ENCODE data around the gene APLP2. TPM values are rescaled to one million over a fixed set of nuclear protein-coding genes. Genes with fewer than 3 reads are reported as not detected.

The APLP2 gene
- total RNA-seq, 4 donors from 2014 or later: 125 to 226 (median 158) TPM

DNA sequence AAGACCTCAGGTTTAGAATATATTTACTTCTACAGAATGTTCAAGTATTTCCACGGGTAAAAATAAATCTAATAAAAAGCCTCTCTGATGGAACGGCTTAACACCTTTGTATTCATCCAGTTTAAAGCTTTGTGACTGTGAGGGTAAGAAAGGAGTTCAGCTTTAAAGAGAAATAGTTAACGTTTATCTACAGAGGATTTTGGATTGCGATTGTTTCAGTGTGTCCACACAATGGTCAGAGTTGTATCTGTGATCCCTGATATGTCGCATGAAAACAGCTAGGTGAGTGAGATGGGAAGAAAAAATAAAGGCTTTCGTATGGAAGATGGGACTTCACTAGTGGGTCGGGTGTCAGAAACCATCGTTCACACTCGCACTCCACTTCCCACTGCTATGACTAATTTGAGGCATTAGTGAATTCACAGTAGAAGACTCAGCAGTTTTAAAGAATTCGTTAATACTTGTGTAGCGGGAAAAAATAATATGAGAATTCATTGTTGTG is 1.6 kb downstream of the APLP2 start:
- no peak for TF ChIP-seq POLR2A (IDR thresholded peaks at IDR 0.05)
- TF ChIP-seq, protein P1, sequence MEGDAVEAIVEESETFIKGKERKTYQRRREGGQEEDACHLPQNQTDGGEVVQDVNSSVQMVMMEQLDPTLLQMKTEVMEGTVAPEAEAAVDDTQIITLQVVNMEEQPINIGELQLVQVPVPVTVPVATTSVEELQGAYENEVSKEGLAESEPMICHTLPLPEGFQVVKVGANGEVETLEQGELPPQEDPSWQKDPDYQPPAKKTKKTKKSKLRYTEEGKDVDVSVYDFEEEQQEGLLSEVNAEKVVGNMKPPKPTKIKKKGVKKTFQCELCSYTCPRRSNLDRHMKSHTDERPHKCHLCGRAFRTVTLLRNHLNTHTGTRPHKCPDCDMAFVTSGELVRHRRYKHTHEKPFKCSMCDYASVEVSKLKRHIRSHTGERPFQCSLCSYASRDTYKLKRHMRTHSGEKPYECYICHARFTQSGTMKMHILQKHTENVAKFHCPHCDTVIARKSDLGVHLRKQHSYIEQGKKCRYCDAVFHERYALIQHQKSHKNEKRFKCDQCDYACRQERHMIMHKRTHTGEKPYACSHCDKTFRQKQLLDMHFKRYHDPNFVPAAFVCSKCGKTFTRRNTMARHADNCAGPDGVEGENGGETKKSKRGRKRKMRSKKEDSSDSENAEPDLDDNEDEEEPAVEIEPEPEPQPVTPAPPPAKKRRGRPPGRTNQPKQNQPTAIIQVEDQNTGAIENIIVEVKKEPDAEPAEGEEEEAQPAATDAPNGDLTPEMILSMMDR (IDR thresholded peaks at IDR 0.05): no peak

DNA sequence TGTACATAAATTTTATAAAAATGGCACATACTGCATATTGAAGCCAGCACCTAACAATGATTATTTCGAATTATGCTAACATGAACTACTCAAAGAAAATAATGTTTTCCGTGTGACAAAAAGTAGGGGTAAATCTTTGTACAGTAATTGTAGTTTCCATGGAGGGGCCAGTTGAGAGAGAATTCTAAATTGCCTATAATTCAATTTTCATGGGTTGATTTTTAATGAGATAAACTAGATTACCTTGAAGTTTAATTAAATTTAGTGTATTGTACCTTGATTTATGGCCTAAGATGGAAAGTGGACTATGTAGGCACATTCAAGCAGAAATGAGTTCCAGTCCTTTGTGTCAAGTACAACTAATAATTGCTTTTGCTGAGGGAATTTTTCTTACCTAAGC is 5.0 kb downstream of the APLP2 start:
- no peak overlapping the region for H3K4me3 ChIP-seq (ENCODE audit: low read depth, poor library complexity, severe bottlenecking)
- intact Hi-C loops (cut with DNase I; ENCODE audit: low total_unique reads): no loop called here
- 94 to 95% methylated on average over 2 of the region's 2 CpGs for WGBS, 2 donors
- no peak for TF ChIP-seq POLR2A (IDR thresholded peaks at IDR 0.05)
- TF ChIP-seq, protein P1 (IDR thresholded peaks at IDR 0.05): no peak
- no peak for DNase-seq (ENCODE audit: low spot score in 2 of 2)

More for the DNA sequence above, 1.6 kb downstream of the APLP2 start:
- 16 to 20% methylated on average over 11 of the region's 11 CpGs for WGBS, 2 donors
- intact Hi-C loops (cut with DNase I; ENCODE audit: low total_unique reads): no loop called here
- H3K4me3 ChIP-seq (ENCODE audit: low read depth, poor library complexity, severe bottlenecking): no peak overlapping the region
- no peak for DNase-seq (ENCODE audit: low spot score in 2 of 2)

DNA sequence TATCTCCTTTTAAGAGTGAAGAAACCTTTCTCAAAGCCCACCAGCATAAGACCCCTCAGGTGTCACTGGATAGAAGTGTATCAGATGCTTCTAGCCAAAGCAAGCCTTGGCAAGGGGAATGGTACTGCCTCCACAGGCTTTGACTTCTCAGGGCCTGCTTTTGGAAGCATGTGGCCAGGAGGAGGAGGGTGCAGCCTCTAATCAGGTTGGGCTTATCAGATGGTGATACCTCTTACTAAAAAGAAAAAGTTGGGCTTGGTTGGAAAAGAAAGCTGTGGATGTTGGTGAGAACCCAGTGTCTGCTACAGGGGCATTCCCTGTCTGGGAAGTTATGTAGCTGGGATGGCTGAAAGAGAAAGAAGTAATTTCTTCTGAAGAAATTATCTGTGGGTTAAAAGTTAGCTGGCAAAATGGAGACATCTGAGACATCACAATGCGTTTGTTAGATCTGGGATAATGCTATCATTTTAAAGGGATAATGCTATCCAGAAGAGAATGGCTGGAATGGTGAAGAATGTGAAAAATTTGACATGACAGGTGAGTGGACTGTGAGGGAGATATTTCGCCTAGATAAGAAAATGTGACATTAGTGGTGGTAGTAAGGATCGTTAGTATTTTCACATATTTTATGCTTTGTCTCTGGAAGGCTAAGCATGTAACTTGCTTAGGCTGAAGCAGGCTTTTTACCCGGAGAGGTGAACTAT is 7.2 kb downstream of the APLP2 start:
- intact Hi-C loops (cut with DNase I; ENCODE audit: low total_unique reads): no loop called here
- DNase-seq (ENCODE audit: low spot score in 2 of 2): no peak
- no peak for TF ChIP-seq POLR2A (IDR thresholded peaks at IDR 0.05)
- TF ChIP-seq, protein P1 (IDR thresholded peaks at IDR 0.05): no peak
- no peak overlapping the region for H3K4me3 ChIP-seq (ENCODE audit: low read depth, poor library complexity, severe bottlenecking)
- WGBS, 2 donors: 69 to 76% methylated on average over 4 of the region's 4 CpGs

DNA sequence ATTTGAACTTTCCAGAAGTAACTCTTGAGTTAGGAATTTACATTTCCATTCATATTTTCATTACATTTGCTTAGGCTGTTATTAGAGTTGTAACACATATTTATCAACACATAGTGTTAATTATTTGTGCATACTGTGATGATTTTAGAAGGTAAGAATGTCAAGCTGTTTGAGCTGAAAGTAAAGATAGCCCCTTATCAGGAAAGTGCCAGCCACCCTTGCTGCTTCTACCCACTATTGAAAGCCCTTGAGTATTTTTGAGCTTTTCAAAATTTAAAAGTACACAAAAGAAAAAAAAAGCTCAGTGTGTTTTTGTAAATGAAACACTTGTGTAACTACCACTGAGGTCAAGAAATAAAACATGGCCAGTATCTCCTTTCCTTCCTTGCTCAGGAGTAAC is 8.0 kb downstream of the APLP2 start:
- no peak overlapping the region for H3K4me3 ChIP-seq (ENCODE audit: low read depth, poor library complexity, severe bottlenecking)
- intact Hi-C loops (cut with DNase I; ENCODE audit: low total_unique reads): no loop called here
- no peak for DNase-seq (ENCODE audit: low spot score in 2 of 2)
- no peak for TF ChIP-seq POLR2A (IDR thresholded peaks at IDR 0.05)
- TF ChIP-seq, protein P1 (IDR thresholded peaks at IDR 0.05): no peak

DNA sequence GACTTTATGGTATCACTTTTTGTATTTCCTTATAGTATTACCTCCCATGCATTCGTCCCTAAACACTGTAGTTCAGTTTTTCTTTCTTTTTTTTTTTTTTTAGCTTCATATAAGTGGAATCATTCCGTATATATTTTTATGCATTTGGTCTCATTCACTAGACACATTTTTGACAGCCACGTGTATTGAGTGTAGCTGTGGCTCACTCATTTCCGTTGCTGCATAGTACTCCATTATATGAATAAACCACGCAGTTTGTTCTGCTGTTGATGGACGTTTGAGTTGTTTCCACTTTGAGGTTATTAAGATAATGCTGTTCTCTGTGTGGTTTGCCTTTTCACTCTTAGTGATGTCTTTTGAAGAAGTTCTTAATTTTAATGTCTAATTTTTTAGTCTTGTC is 8.4 kb downstream of the APLP2 start:
- TF ChIP-seq, protein P1 (IDR thresholded peaks at IDR 0.05): no peak
- TF ChIP-seq POLR2A (IDR thresholded peaks at IDR 0.05): no peak
- no peak overlapping the region for H3K4me3 ChIP-seq (ENCODE audit: low read depth, poor library complexity, severe bottlenecking)
- no peak for DNase-seq (ENCODE audit: low spot score in 2 of 2)
- intact Hi-C loops (cut with DNase I; ENCODE audit: low total_unique reads): no loop called here
- 85 to 88% methylated on average over 6 of the region's 6 CpGs for WGBS, 2 donors
